IPS-18c (cell line): ENCODE measurements around the gene G6PC3.
"Not testable (repeated sequence)": the region's sequence is repeated elsewhere in the genome, so short reads cannot be mapped to it uniquely, and the experiment has no call there.

ENCODE experiments used
- H3K4me3 ChIP-seq: 2 replicates; pipeline ENCODE4 v1.7.0; 2013; ENCODE audit warnings: low read depth, mild to moderate bottlenecking, low read length, moderate library complexity; ENCODE audit not compliant: insufficient read depth
- H3K9me3 ChIP-seq: one replicate; pipeline ENCODE4 v1.6.1; 2013; ENCODE audit warnings: mild to moderate bottlenecking, low read length, moderate library complexity; ENCODE audit not compliant: control insufficient read depth, insufficient read depth

G6PC3 gene

GRCh38 chr17:44070455-44071197 lies at the start of gene G6PC3:
Gene G6PC3 (plus strand): TSS chr17:44070735. CDS start chr17:44070966, 231 bp downstream.
- peak within 1 kb of the TSS; percentile 94 for H3K4me3 ChIP-seq
- peaks cover 2% of the 10 kb centered on the region for H3K9me3 ChIP-seq

- not testable (repeated sequence) for H3K9me3 ChIP-seq, H3K4me3 ChIP-seq
Observed at GRCh38 chr17:44021227-44021626, 49.3 kb upstream of the G6PC3 start.

- H3K4me3 ChIP-seq = no peak overlapping the region
Observed at GRCh38 chr17:44022246-44022645, 48.3 kb upstream of the G6PC3 start.

GRCh38 chr17:44023545-44024270 lies 46.8 kb upstream of the G6PC3 start:
- Histone ChIP-seq H3K4me3 (no peak overlapping the region), H3K9me3 (no peaks in the 10 kb centered on the region)

More at GRCh38 chr17:44022246-44022645, 48.3 kb upstream of the G6PC3 start:
- no peaks in the 10 kb centered on the region for H3K9me3 ChIP-seq

GRCh38 chr17:44024271-44024663 lies 46.3 kb upstream of the G6PC3 start:
- no peak overlapping the region for H3K4me3 ChIP-seq

GRCh38 chr17:44024853-44025252 lies 45.7 kb upstream of the G6PC3 start:
- H3K4me3 ChIP-seq = no peak overlapping the region
- no peaks in the 10 kb centered on the region for H3K9me3 ChIP-seq

More at GRCh38 chr17:44024271-44024663, 46.3 kb upstream of the G6PC3 start:
- no peaks in the 10 kb centered on the region for H3K9me3 ChIP-seq

GRCh38 chr17:44029736-44030135 lies 40.8 kb upstream of the G6PC3 start:
- Histone ChIP-seq H3K9me3 (no peaks in the 10 kb centered on the region), H3K4me3 (no peak overlapping the region)

- no peaks in the 10 kb centered on the region for H3K9me3 ChIP-seq
- H3K4me3 ChIP-seq = no peak overlapping the region
Observed at GRCh38 chr17:44030482-44030881, 40.1 kb upstream of the G6PC3 start.

- no peaks in the 10 kb centered on the region for H3K9me3 ChIP-seq
- no peak overlapping the region for H3K4me3 ChIP-seq
Observed at GRCh38 chr17:44033861-44034408, 36.6 kb upstream of the G6PC3 start.

GRCh38 chr17:44034688-44035087 lies 35.8 kb upstream of the G6PC3 start:
- not testable (repeated sequence) for H3K4me3 ChIP-seq, H3K9me3 ChIP-seq

- no peaks in the 10 kb centered on the region for H3K9me3 ChIP-seq
- no peak overlapping the region for H3K4me3 ChIP-seq
Observed at GRCh38 chr17:44037471-44037870, 33.1 kb upstream of the G6PC3 start.

GRCh38 chr17:44038604-44039011 lies 31.9 kb upstream of the G6PC3 start:
- Histone ChIP-seq H3K4me3 (no peak overlapping the region), H3K9me3 (peaks cover 2% of the 10 kb centered on the region)

- Histone ChIP-seq H3K9me3 (peaks cover 2% of the 10 kb centered on the region), H3K4me3 (no peak overlapping the region)
Observed at GRCh38 chr17:44039829-44040635, 30.5 kb upstream of the G6PC3 start.

- Histone ChIP-seq H3K9me3 (peaks cover 2% of the 10 kb centered on the region), H3K4me3 (no peak overlapping the region)
Observed at GRCh38 chr17:44043272-44043696, 27.3 kb upstream of the G6PC3 start.

GRCh38 chr17:44044071-44044470 lies 26.5 kb upstream of the G6PC3 start:
- H3K9me3 ChIP-seq = peaks cover 2% of the 10 kb centered on the region
- H3K4me3 ChIP-seq = no peak overlapping the region

GRCh38 chr17:44045486-44045885 lies 25.0 kb upstream of the G6PC3 start:
- H3K9me3 ChIP-seq = peaks cover 2% of the 10 kb centered on the region
- no peak overlapping the region for H3K4me3 ChIP-seq

GRCh38 chr17:44046893-44047292 lies 23.6 kb upstream of the G6PC3 start:
- not testable (repeated sequence) for H3K9me3 ChIP-seq, H3K4me3 ChIP-seq
